ENCODE measurements around the gene DLG2.

DLG2 gene

GRCh38 chr11:83858694-83859093, 1768.5 kb downstream of the DLG2 start:
- no peak for DNase-seq

- no peak for DNase-seq
These were observed 1771.9 kb downstream of the DLG2 start for GRCh38 chr11:83855237-83855636.

DNA sequence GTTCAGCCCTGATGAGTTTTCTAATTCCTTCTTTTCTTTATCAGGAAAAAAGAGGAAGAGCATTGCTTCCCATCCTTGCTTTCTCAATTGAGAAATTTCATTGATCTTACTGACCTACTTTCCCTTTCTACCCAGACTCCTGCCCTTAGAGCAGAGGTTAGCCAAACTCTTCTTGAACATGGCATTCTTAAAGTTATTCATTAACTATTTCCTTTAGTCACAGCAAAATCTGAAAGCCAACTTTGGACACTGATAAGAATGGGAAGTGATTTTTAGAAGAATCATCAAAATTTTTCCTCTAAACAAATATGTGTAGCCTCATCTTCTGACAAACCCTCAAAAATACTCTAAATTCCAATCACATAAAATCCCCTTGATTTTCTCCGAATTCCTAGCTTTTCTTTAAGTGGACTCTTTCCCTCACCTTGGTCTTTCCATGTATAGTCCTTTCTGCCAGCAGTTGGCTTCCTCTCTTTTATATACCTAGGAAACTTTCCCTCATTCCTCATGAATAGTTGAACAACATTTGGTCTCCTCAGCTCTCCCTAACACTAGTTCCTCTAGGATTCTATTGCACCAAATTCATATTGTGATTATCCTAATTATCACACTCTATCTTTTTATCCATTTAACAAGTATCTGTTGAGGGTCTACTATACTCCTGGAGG, 1774.2 kb downstream of the DLG2 start:
- DNase-seq, result no peak

DNA sequence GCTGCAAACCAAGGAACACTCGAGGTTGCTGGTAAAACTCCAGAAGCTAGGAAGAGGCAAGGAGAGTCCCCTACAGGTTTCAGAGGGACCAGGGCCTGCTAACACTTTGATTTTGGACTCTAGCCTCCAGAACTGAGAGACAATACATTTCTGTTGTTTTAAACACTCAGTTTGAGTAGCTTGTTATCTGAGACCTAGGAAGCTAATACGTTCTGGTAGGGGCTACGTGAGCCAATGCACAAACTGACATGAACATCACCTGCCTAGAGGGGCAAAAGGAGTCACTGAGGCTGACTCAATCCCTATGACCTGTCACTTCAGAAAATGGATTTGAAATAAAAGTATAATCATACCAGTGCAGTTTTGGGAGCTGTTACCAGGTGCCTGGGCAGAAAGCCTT, 1775.1 kb downstream of the DLG2 start:
- DNase-seq, result no peak

DNA sequence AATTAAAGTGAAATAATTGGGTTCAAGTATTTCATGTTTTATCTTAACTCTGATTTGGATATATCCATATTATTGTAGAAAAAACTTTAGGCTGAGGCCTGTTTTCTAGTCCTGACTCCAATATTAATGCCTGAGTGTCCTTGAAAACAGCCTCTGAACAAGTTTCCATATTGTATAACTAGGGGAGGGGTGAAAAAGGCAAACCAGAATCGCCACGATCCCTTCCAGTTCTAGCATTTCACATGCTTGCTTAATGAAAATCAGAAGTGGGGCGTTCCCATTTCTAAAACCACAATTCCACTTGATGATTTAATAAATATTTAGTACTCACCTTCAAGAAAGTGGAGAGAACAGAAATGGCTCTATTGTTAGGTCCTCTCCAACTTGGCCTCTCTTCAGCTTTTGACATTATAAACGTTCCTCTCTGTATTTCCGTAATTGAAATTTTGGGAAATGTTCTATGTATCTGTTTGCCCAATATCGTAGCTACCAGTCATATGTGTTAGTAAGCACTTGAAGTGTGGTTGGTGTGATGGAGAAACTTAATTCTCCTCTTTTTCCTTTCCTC, 1779.6 kb downstream of the DLG2 start:
- no peak for DNase-seq

DNA sequence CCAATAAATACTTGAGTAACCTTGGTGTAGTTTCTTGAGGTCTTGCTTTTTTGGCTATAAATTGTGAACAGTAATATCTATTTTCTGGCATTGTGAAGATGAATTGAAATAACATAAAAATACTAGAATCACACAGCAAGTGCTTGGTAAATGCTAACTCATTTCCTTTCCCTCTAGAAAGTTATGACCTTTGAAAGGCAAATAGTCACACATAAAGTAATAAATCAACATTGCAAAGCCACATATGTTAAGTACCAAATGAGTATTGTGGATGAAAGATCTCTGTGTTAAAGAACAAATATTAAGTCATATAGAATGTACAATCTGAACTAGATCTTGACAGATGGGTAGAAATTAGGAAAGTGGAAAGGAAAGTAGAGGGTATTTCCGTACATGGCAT, 1781.3 kb downstream of the DLG2 start:
- DNase-seq, result no peak

DNA sequence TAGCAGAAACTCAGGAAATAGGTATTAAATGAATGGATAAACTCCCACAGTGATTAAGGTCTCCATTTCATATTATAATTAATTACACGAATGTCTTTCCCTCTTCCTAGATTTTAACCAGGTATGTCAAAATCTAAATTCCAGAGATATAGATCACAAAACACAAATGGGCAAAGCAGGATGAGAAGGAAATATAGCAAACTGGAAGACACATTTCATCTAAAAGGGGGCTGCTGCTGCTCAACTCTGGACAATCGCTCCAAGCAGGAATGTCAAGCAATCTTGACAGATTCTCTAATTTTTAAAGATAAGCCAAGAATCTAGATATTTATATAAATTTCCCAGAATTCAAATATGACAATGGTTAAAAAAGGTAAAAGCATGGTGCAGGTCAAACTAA, 1786.8 kb downstream of the DLG2 start:
- DNase-seq, result no peak

DNA sequence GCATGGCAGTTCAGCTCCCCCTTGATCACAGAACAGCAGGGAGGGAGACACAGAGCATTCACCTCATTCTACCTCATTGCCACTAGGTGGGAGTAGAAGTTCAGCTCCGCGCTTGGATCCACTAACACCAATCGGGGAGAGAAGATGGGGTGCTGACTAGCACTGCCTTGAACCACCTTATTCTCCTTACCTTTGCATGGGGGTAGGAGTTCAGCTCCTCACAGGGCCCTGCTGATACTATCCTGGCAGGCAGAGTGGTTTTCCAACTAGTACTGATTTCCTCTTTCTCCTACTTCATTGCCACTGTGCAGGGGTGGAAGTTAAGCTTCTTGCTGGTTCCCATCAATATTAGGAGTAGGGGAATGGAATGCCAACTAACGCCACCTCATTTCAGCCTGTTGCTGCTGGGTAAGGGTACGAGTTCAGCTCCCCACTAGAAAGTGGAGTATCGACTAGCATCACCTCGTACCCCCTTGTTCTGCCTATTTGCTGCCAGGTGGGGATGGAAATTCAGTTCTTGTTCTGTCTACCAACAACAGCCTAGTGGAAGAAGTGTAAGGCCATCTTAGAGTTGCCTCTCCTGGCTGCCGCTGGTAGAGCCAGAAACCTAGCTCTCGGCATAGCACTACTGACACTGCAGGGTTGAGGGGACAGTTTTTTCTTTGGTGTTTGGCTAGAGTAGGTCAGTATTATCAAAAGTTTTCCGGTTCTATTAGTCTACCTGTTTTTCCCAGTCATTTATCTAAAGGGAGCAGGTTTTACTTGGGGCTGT, 1790.1 kb downstream of the DLG2 start:
- no peak for DNase-seq

- no peak for DNase-seq
These were observed 1791.1 kb downstream of the DLG2 start for GRCh38 chr11:83836065-83836464.

- DNase-seq, result no peak
These were observed 1791.7 kb downstream of the DLG2 start for GRCh38 chr11:83835423-83835822.

DNA sequence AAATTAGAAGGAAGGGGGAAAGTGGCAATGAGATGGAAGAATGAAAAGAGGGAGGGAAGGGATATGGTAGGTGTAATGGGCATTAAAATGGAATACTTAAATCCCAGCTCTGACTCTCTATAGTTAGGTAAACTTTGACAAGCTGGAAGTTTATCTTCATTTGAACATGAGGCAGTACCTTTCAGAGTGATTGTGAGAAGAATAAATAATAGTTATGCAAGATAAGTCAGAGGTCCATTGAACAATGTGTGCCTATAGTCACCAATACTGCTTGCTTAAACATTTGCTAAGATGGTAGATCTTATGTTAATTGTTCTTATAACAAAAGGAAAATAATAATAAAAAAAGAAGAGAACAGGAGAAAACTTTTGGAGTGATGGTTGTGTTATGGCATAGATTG, 1795.2 kb downstream of the DLG2 start:
- no peak for DNase-seq

DNA sequence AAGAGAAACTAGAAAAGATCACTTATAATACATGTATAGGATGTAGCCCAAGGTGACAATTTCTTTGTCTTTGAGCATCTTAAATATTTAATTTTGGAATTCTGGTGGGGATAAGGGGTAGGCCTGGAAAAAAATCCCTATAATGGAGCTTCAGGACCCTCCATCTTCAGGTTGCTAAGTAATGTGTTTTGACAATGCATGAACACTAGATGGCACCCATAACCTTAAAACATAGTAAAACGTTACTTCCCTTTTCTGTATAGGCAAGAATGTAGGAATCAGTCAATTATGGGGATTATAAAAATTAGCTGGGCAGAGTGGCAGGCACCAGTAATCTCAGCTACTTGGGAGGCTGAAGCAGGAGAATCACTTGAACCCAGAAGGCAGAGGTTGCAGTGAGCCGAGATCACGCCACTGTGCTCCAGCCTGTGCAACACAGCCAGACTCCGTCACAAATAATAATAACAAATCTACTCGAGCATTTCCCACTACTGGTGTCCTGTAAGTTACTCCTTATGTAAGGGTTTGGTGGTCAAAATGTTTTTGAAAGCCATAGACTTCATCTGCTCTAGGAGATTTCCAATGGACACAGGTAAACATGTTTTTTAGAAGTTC, 1799.1 kb downstream of the DLG2 start:
- no peak for DNase-seq

- no peak for DNase-seq
These were observed 1799.6 kb downstream of the DLG2 start for GRCh38 chr11:83827520-83827919.

GRCh38 chr11:83826078-83826477, 1801.1 kb downstream of the DLG2 start:
- no peak for DNase-seq

- DNase-seq, result no peak
These were observed 1803.6 kb downstream of the DLG2 start for GRCh38 chr11:83823461-83824025.

DNA sequence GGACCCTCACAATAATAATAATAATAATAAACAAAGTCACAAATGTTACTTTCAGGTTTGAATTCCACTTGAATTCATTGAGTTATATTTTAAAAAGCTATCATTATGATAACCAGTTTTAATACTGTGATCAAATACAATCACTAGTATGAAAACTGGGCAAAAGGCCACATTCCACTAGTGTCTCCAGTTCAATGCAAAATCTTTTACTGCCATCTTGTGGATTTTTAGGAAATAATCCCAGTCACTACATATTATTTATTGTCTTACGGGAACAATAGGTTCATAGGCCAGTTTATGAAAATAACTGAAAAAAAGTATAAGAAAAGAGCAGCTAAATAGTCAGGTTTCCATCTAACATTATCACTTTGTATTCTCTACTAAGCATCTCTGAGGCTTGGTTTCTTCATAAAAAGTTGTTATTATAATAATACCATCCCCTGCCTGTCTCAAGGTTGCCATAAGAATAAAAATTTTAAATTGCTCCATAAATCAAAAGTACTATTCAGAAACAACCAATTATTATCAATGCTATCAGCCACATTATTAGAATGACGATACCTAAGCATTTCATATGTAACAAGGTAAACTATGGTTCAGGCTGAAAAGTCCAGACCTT, 1807.1 kb downstream of the DLG2 start:
- no peak for DNase-seq

GRCh38 chr11:83818349-83818748, 1808.8 kb downstream of the DLG2 start:
- DNase-seq, result no peak

DNA sequence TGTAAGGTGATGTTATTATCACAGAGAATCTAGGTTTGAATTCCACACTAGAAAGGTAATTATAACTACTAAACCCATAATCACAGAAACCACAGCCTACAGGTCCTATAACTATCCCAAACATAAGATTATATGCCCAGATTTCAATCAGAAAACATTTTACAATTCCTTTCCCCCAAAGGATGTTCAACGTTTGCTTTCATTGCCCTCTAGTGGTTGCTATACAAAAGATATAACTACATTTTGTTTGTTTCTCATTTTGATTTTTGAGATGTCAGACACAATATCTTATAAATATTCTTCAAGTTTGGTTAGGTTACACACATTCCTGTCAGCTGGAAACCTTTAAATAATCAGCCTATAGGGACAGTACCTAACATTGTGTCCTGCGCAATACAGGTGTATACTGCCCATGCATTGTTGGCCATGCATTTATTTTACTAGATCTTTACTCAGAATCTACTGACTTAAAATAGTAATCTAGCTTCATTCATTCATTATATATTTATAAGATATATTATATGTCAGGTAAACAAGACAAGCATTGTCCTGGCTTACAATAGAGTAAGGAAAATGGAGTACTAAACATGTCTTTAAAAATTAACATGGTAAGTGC, 1810.5 kb downstream of the DLG2 start:
- no peak for DNase-seq

DNA sequence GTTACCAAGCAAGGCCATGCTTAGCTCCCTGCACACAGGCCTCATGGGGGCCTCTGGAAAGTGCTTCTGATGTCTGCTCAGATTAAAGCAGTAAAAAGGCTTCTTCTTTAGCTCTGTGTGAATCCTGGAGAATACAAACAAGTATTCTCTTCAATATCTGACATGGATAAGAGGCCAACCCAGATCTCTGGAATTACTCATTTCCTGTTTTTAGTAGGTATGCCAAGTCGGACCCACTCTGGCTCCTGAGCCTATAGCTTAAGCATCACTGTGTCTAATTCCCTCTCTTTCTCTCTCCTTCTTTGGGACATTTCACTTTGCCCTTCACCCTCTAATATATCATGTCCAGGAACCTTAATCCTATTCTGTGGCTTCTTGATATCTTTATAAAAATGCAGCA, 1811.4 kb downstream of the DLG2 start:
- DNase-seq, result no peak

GRCh38 chr11:83813296-83813695, 1813.8 kb downstream of the DLG2 start:
- no peak for DNase-seq

GRCh38 chr11:83809274-83809673, 1817.9 kb downstream of the DLG2 start:
- DNase-seq, result no peak

- DNase-seq, result no peak
These were observed 1825.3 kb downstream of the DLG2 start for GRCh38 chr11:83801799-83802198.

- no peak for DNase-seq
These were observed 1833.8 kb downstream of the DLG2 start for GRCh38 chr11:83793310-83793709.

Data from effector CD4-positive, alpha-beta T cell (primary cell).